Neuronal stem cell (in vitro differentiated cells): ENCODE measurements around the gene TMEM187.

Experiments used
- DNase-seq: peaks from one replicate; pipeline ENCODE4 v3.0.0-alpha.2; 2013; ENCODE audit warnings: low spot score
- H2AFZ ChIP-seq: one replicate; pipeline ENCODE4 v1.6.1; 2013; ENCODE audit warnings: mild to moderate bottlenecking, low read length, inconsistent platforms
- H2AK5ac ChIP-seq: 2 replicates; pipeline ENCODE4 v1.6.1; 2013; ENCODE audit warnings: low read depth, mild to moderate bottlenecking, inconsistent platforms, low read length, moderate library complexity, mixed read lengths
- H2BK120ac ChIP-seq: 2 replicates; pipeline ENCODE4 v1.6.1; 2013; ENCODE audit warnings: low read depth, mild to moderate bottlenecking, inconsistent platforms, low read length, moderate library complexity, mixed read lengths
- H2BK12ac ChIP-seq: one replicate; pipeline ENCODE4 v1.6.1; 2013; ENCODE audit warnings: low read length, inconsistent platforms
- H2BK15ac ChIP-seq: 2 replicates; pipeline ENCODE4 v1.6.1; 2013; ENCODE audit warnings: mild to moderate bottlenecking, low read length, inconsistent platforms, mixed read lengths
- H2BK5ac ChIP-seq: one replicate; pipeline ENCODE4 v1.6.1; 2013; ENCODE audit warnings: inconsistent platforms, mild to moderate bottlenecking, low read length, moderate library complexity
- H3K14ac ChIP-seq: one replicate; pipeline ENCODE4 v1.6.1; 2013; ENCODE audit warnings: low read length, inconsistent platforms
- H3K18ac ChIP-seq: 2 replicates; pipeline ENCODE4 v1.6.1; 2013; ENCODE audit warnings: low read length, inconsistent platforms
- H3K23ac ChIP-seq: 2 replicates; pipeline ENCODE4 v1.6.1; 2013; ENCODE audit warnings: low read depth, mild to moderate bottlenecking, mixed read lengths, low read length, inconsistent platforms; ENCODE audit not compliant: poor library complexity
- H3K27ac ChIP-seq: replicated peaks from 3 replicates; pipeline ENCODE4 v1.5.1; 2013; ENCODE audit warnings: low read length, inconsistent platforms
- H3K27me3 ChIP-seq, 3 experiments: 2 replicates each; pipeline ENCODE4 v1.6.1; 2013; ENCODE audit warnings: low read length in 3 of 3, mild to moderate bottlenecking in 2 of 3, inconsistent platforms in 1 of 3, low read depth in 1 of 3, mixed read lengths in 1 of 3, moderate library complexity in 1 of 3; ENCODE audit not compliant: control insufficient read depth in 3 of 3, insufficient read depth in 3 of 3
- H3K36me3 ChIP-seq, 2 donors: replicated peaks in 1 of 2; 2 replicates each; pipeline ENCODE4 v1.6.1; 2013; ENCODE audit warnings: low read length in 2 of 2; ENCODE audit not compliant: control insufficient read depth in 2 of 2, insufficient read depth in 2 of 2
- H3K4ac ChIP-seq: 2 replicates; pipeline ENCODE4 v1.6.1; 2013; ENCODE audit warnings: inconsistent platforms, mild to moderate bottlenecking, low read length, moderate library complexity
- H3K4me1 ChIP-seq, 2 donors: 1 replicate in 1 of 2; 2 replicates in 1 of 2; pipeline ENCODE4 v1.6.1; 2013; ENCODE audit warnings: low read length in 2 of 2, low read depth in 1 of 2; ENCODE audit not compliant: control insufficient read depth in 2 of 2, insufficient read depth in 1 of 2
- H3K4me2 ChIP-seq: one replicate; pipeline ENCODE4 v1.6.1; 2013; ENCODE audit warnings: mild to moderate bottlenecking, low read length, inconsistent platforms; ENCODE audit not compliant: insufficient read depth, poor library complexity, severe bottlenecking
- H3K4me3 ChIP-seq, 2 donors: 2 replicates each; pipeline ENCODE4 v1.5.1; 2013; ENCODE audit warnings: low read length in 2 of 2, mild to moderate bottlenecking in 2 of 2, inconsistent platforms in 1 of 2, moderate library complexity in 1 of 2
- H3K79me1 ChIP-seq: one replicate; pipeline ENCODE4 v1.6.1; 2013; ENCODE audit warnings: low read depth, mild to moderate bottlenecking, inconsistent platforms, low read length, moderate library complexity
- H3K9ac ChIP-seq: one replicate; pipeline ENCODE4 v1.6.1; 2013; ENCODE audit warnings: mild to moderate bottlenecking, low read depth, low read length, inconsistent platforms; ENCODE audit not compliant: poor library complexity
- H3K9me3 ChIP-seq, 2 donors: replicated peaks in 1 of 2; 2 replicates each; pipeline versions ENCODE3 to v1.6.1; 2013; ENCODE audit warnings: low read length in 2 of 2, mild to moderate bottlenecking in 2 of 2, inconsistent platforms in 1 of 2, low read depth in 1 of 2, mixed read lengths in 1 of 2, moderate library complexity in 1 of 2; ENCODE audit not compliant: control insufficient read depth in 2 of 2, insufficient read depth in 1 of 2
- H4K8ac ChIP-seq: one replicate; pipeline ENCODE4 v1.6.1; 2013; ENCODE audit warnings: low read depth, mild to moderate bottlenecking, inconsistent platforms, low read length, moderate library complexity
- H4K91ac ChIP-seq: one replicate; pipeline ENCODE4 v1.6.1; 2013; ENCODE audit warnings: low read length, low read depth, mild to moderate bottlenecking, inconsistent platforms; ENCODE audit not compliant: poor library complexity
- WGBS, 2 donors: extraction: QIAGEN DNeasy Blood & Tissue Kit; methylation state at CpG; one replicate each; pipeline ENCODE4 v1.1.7; 2013; ENCODE audit warnings: missing lambda C conversion rate in 2 of 2, mixed read lengths in 1 of 2; ENCODE audit not compliant: insufficient read length in 2 of 2, insufficient replicate concordance in 1 of 2; ENCODE audit errors: extremely low coverage in 2 of 2; 5-methylcytosine and 5-hydroxymethylcytosine counted together

Gene TMEM187

DNA sequence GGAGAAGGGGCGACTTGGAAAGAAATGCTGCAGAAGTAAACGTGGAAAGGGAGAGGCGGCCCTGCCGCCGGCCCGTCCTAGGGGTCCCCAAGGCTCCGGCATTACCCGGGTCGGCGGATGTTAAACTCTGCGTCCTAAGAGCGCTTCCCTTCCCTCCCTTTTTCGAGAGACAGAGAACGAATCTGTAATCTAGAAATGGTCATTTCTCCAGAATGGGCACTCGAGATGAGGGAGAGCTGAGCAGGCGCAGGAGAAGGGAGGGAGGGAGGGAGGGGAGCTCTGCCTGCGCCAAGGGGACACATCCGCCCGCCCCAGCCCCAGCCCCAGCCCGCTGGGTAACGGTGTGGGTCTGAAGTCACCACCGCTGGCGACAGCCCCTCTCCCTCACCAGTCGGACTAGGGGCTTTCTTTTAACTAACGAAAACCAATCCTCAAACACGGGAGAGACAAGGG, 2.6 kb upstream of the TMEM187 start:
- no CpG with 5 or more reads among the region's 26 CpGs for WGBS, 2 donors

DNA sequence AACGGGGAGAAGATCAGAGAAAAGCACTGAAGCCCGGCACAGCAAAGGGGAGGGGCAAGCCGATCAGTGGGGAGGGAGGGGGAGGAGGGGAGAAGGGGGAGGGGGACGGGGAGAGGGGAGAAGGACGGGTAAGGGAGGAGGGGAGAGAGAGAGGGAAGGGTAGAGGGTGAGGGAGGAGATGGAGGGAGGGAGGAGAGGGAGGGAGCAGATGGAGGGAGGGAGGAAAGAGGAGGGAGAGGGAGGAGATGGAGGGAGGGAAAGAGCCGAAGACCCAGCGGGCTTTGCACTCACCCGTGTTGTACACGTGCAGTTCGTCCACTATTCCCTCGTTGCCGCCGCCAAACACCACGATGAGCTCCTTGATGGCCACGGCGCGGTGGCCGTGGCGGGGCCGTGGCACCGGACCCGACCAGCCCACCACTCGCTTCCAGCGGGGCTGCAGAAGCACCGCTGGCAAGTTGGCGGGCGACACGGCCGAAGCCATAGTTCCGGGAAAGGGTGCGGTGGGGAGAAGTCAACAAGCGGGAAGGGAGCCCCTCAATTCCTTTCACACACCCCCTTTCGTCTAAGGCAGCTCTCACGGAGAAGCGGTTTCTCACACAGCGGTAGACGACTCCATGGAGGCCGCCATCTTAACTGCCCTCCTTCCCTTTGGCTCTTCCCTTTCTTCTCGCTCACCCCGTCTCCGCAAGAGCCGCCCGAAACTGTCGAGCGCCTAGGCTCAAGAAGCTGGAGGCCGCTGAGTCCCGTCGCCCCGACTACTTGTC, 2.0 kb upstream of the TMEM187 start:
- Histone ChIP-seq H3K27ac (peak overlapping the region; percentile 99), H3K18ac (peak overlapping the region; percentile 98), H3K4me3 (peak overlapping the region; percentile 66 to 88), H2BK5ac (peak overlapping the region; percentile 87), H4K8ac (no peak overlapping the region), H3K9me3 (no peaks in the 10 kb centered on the region), H3K14ac (peak overlapping the region; percentile 38), H3K4me2 (peak overlapping the region; percentile 57), H2BK15ac (no peak overlapping the region), H3K9ac (peak overlapping the region; percentile 90), H3K27me3 (peaks cover 0 to 12% (median 0%) of the 10 kb centered on the region in 3 experiments), H4K91ac (no peak overlapping the region), H3K36me3 (peaks cover 0 to 38% of the 10 kb centered on the region in 2 donors), H3K79me1 (peaks cover 8% of the 10 kb centered on the region), H3K4ac (no peak overlapping the region), H2AK5ac (peak overlapping the region; percentile 81), H3K4me1 (peaks cover 18 to 32% of the 10 kb centered on the region in 2 donors), H3K23ac (peak overlapping the region; percentile 85), H2BK12ac (no peak overlapping the region), H2BK120ac (no peak overlapping the region), H2AFZ (peak overlapping the region; percentile 78)
- DNase-seq: peak; percentile 46
- no CpG with 5 or more reads among the region's 49 CpGs for WGBS, 2 donors

More for the DNA sequence above, 2.6 kb upstream of the TMEM187 start:
- Histone ChIP-seq H3K14ac (no peak overlapping the region), H3K9ac (peak overlapping the region; percentile 21), H3K9me3 (no peaks in the 10 kb centered on the region), H3K18ac (no peak overlapping the region), H2BK120ac (no peak overlapping the region), H3K4me3 (peak overlapping the region; percentile 66 to 80), H3K36me3 (peaks cover 0 to 44% of the 10 kb centered on the region in 2 donors), H2BK12ac (no peak overlapping the region), H3K23ac (peak overlapping the region; percentile 17), H2BK5ac (no peak overlapping the region), H3K4me2 (peak overlapping the region; percentile 69), H3K79me1 (peaks cover 8% of the 10 kb centered on the region), H2AK5ac (no peak overlapping the region), H3K27me3 (peaks cover 0 to 15% (median 0%) of the 10 kb centered on the region in 3 experiments), H3K4me1 (peaks cover 18 to 32% of the 10 kb centered on the region in 2 donors), H2BK15ac (no peak overlapping the region), H3K4ac (no peak overlapping the region), H3K27ac (peak overlapping the region; percentile 70), H4K8ac (no peak overlapping the region), H4K91ac (no peak overlapping the region), H2AFZ (peak overlapping the region; percentile 53)
- no peak for DNase-seq

DNA sequence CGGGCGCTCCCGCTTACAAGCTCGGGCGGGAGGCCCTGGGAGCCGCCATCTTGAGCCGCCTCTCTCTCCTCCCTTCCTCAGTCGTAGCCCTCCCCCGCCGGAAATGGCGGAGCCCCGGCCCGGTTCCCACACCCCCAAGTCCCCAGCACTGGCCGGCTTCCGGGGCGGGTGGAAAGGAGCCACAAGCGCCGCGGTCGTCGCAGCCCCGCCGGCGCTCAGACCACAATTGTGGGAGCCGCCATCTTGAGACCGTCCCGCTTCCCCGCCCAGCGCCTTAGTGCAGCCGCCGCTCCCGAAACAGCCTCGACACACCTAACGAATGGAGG, 1.5 kb upstream of the TMEM187 start:
- Histone ChIP-seq H2BK12ac (no peak overlapping the region), H3K9ac (peak overlapping the region; percentile 90)
- DNase-seq: peak; percentile 58

More for the DNA sequence above, 1.5 kb upstream of the TMEM187 start:
- peaks cover 0 to 34% of the 10 kb centered on the region in 2 donors for H3K36me3 ChIP-seq
- H3K27ac ChIP-seq: peak overlapping the region; percentile 99
- H2BK5ac ChIP-seq: peak overlapping the region; percentile 87
- H3K18ac ChIP-seq: peak overlapping the region; percentile 98
- peak overlapping the region; percentile 3 for H4K8ac ChIP-seq
- peak overlapping the region; percentile 91 for H2BK120ac ChIP-seq
- peaks cover 18 to 32% of the 10 kb centered on the region in 2 donors for H3K4me1 ChIP-seq
- H3K4ac ChIP-seq: no peak overlapping the region
- WGBS, 2 donors: no CpG with 5 or more reads among the region's 34 CpGs
- H3K23ac ChIP-seq: peak overlapping the region; percentile 85
- H3K4me2 ChIP-seq: peak overlapping the region; percentile 57
- H2AK5ac ChIP-seq: peak overlapping the region; percentile 94
- H3K9me3 ChIP-seq: no peaks in the 10 kb centered on the region
- H2AFZ ChIP-seq: peak overlapping the region; percentile 78
- no peak overlapping the region for H4K91ac ChIP-seq
- H3K4me3 ChIP-seq: peak overlapping the region; percentile 66 to 88
- peaks cover 0 to 16% (median 0%) of the 10 kb centered on the region in 3 experiments for H3K27me3 ChIP-seq
- peaks cover 8% of the 10 kb centered on the region for H3K79me1 ChIP-seq
- peak overlapping the region; percentile 71 for H3K14ac ChIP-seq
- no peak overlapping the region for H2BK15ac ChIP-seq
